ENCODE data around the gene ANTXR1.
"Not testable (repeated sequence)": the region's sequence is repeated elsewhere in the genome, so short reads cannot be mapped to it uniquely, and the experiment has no call there.

Gene ANTXR1

GRCh38 chr2:69214898-69215297 is 201.9 kb downstream of the ANTXR1 start:
- no peak for DNase-seq

GRCh38 chr2:69216535-69217332 is 203.8 kb downstream of the ANTXR1 start:
- no peak for DNase-seq

- peak; percentile 82 for DNase-seq
These were observed 204.5 kb downstream of the ANTXR1 start for GRCh38 chr2:69217333-69218080.

GRCh38 chr2:69221512-69221911 is 208.5 kb downstream of the ANTXR1 start:
- DNase-seq, result no peak

GRCh38 chr2:69221960-69222751 is 209.2 kb downstream of the ANTXR1 start:
- DNase-seq, result no peak

- DNase-seq, result peak; percentile 4
These were observed 210.1 kb downstream of the ANTXR1 start for GRCh38 chr2:69222953-69223658.

GRCh38 chr2:69223759-69224511 is 211.0 kb downstream of the ANTXR1 start:
- no peak for DNase-seq

GRCh38 chr2:69224512-69224837 is 211.5 kb downstream of the ANTXR1 start:
- DNase-seq, result no peak

GRCh38 chr2:69225933-69226332 is 213.0 kb downstream of the ANTXR1 start:
- DNase-seq, result no peak

GRCh38 chr2:69226903-69227302 is 213.9 kb downstream of the ANTXR1 start:
- DNase-seq, result no peak

- no peak for DNase-seq
These were observed 214.7 kb downstream of the ANTXR1 start for GRCh38 chr2:69227716-69228115.

GRCh38 chr2:69230946-69231345 is 218.0 kb downstream of the ANTXR1 start:
- DNase-seq, result not testable (repeated sequence)

- DNase-seq, result no peak
These were observed 218.8 kb downstream of the ANTXR1 start for GRCh38 chr2:69231612-69232277.

- DNase-seq, result not testable (repeated sequence)
These were observed 222.9 kb downstream of the ANTXR1 start for GRCh38 chr2:69235835-69236234.

- no peak for DNase-seq
These were observed 224.2 kb downstream of the ANTXR1 start for GRCh38 chr2:69237070-69237670.

- DNase-seq, result no peak
These were observed 225.6 kb downstream of the ANTXR1 start for GRCh38 chr2:69238449-69239031.

- peak; percentile 1 for DNase-seq
These were observed 228.1 kb downstream of the ANTXR1 start for GRCh38 chr2:69241093-69241492.

- DNase-seq, result peak; percentile 28
These were observed 228.9 kb downstream of the ANTXR1 start for GRCh38 chr2:69241664-69242514.

GRCh38 chr2:69242651-69243051 is 229.7 kb downstream of the ANTXR1 start:
- DNase-seq, result no peak

- no peak for DNase-seq
These were observed 230.7 kb downstream of the ANTXR1 start for GRCh38 chr2:69243652-69244051.
